A549 (cell line): ENCODE results near the gene SLC11A2. TPM values are rescaled to one million over a fixed set of nuclear protein-coding genes. Genes with fewer than 3 reads are reported as not detected.

Experiments
- ATAC-seq, 2 experiments: fragments of 200-7000 bp in 1 of 2; fragments of >200 bp in 1 of 2; cut with Nextera tagmentation in 1 of 2; cut with Tn5 transposase in 1 of 2; 3 replicates each; pipeline versions ENCODE4 v1.8.0 to v1.9.1; 2018 to 2020; ENCODE audit warnings: mild to moderate bottlenecking in 1 of 2, moderate library complexity in 1 of 2
- CTCF ChIA-PET: fragments of 300-600 bp; sonication (Branson Sonifier 250); formaldehyde crosslinking; extraction: SDS; loops from one replicate; lab custom pipeline; 2021; ENCODE audit warnings: antibody characterized with exemption, inconsistent platforms; lab: Yijun Ruan, JAX
- POLR2A ChIA-PET: fragments of 350-600 bp; formaldehyde crosslinking; extraction: SDS; loops from one replicate; lab custom pipeline; 2021; ENCODE audit warnings: antibody characterized with exemption, inconsistent platforms; lab: Yijun Ruan, JAX
- DNase-seq, 2 experiments: peaks; one replicate each; pipeline versions ENCODE4 v3.0.0 to v3.0.0-alpha.2; 2011 to 2016; ENCODE audit warnings: low read depth in 1 of 2, low spot score in 1 of 2
- FAIRE-seq: peaks from 2 replicates; lab custom pipeline; 2011; peaks lifted over from hg19 to GRCh38; lab: Jason Lieb, UNC
- H3K27ac ChIP-seq, 2 experiments: fragments of >200 bp; sonication (Bioruptor Twin); formaldehyde crosslinking; 3 replicates each; pipeline ENCODE4 v1.5.1; 2016 to 2017
- H3K4me1 ChIP-seq: fragments of >200 bp; sonication (Bioruptor Twin); formaldehyde crosslinking; 3 replicates; pipeline ENCODE4 v1.6.1; 2016
- H3K4me2 ChIP-seq: fragments of >200 bp; sonication (Bioruptor Twin); formaldehyde crosslinking; 3 replicates; pipeline ENCODE4 v1.6.1; 2016
- H3K4me3 ChIP-seq: fragments of >200 bp; sonication (Bioruptor Twin); formaldehyde crosslinking; 3 replicates; pipeline ENCODE4 v1.5.1; 2016
- H3K9me3 ChIP-seq: fragments of >200 bp; sonication (Bioruptor Twin); formaldehyde crosslinking; 3 replicates; pipeline ENCODE4 v1.6.1; 2016
- CHD2 ChIP-seq: fragments of 150-350 bp; IDR thresholded peaks from 2 replicates; pipeline ENCODE4 v1.6.1; 2014; ENCODE audit warnings: low read length; ENCODE audit not compliant: partially characterized antibody
- CHD4 ChIP-seq: fragments of 200-600 bp; sonication (generic); IDR thresholded peaks from 2 replicates; pipeline ENCODE4 v1.6.1; 2016; ENCODE audit warnings: antibody characterized with exemption, mild to moderate bottlenecking, borderline replicate concordance
- EP300 ChIP-seq, 2 experiments: fragments of >200 bp; sonication (Bioruptor Twin); formaldehyde crosslinking; IDR thresholded peaks; 2 replicates in 1 of 2; 3 replicates in 1 of 2; pipeline ENCODE4 v1.6.1; 2016 to 2017
- FOSB ChIP-seq: fragments of 250-450 bp; sonication (Bioruptor Pico); IDR thresholded peaks from 2 replicates; pipeline ENCODE4 v1.5.0; 2020; ENCODE audit warnings: mild to moderate bottlenecking, moderate library complexity
- GATA3 ChIP-seq: IDR thresholded peaks from 2 replicates; pipeline ENCODE4 v1.6.1; 2012; ENCODE audit warnings: borderline replicate concordance
- HEYL ChIP-seq: fragments of 250-450 bp; sonication (Bioruptor Pico); IDR thresholded peaks from 2 replicates; pipeline ENCODE4 v1.8.0; 2021; ENCODE audit warnings: mild to moderate bottlenecking, moderate library complexity
- HOXA7 ChIP-seq: fragments of 250-450 bp; sonication (Bioruptor Pico); IDR thresholded peaks from 2 replicates; pipeline ENCODE4 v1.5.0; 2020; ENCODE audit warnings: mild to moderate bottlenecking, moderate library complexity
- HOXB5 ChIP-seq: fragments of 250-450 bp; sonication (Bioruptor Pico); IDR thresholded peaks from 2 replicates; pipeline ENCODE4 v1.5.0; 2020; ENCODE audit warnings: mild to moderate bottlenecking, moderate library complexity
- NPAS2 ChIP-seq: fragments of 250-450 bp; sonication (Bioruptor Pico); IDR thresholded peaks from 2 replicates; pipeline ENCODE4 v1.8.0; 2022; ENCODE audit warnings: mild to moderate bottlenecking, moderate library complexity, borderline replicate concordance
- NR3C1 ChIP-seq: fragments of >200 bp; sonication (Bioruptor Twin); formaldehyde crosslinking; IDR thresholded peaks from 3 replicates; pipeline ENCODE4 v1.6.1; 2017
- POLR2AphosphoS2 ChIP-seq: conservative IDR thresholded peaks from 2 replicates; pipeline ENCODE4 v1.6.1; 2012; ENCODE audit warnings: low read length, improper control_type of control experiment, inconsistent platforms
- RCOR1 ChIP-seq: fragments of 150-350 bp; IDR thresholded peaks from 2 replicates; pipeline ENCODE4 v1.6.1; 2014; ENCODE audit warnings: antibody characterized with exemption, low read length, low read depth
- RFX5 ChIP-seq: fragments of 450-650 bp; IDR thresholded peaks from 2 replicates; pipeline ENCODE4 v1.7.1; 2014; ENCODE audit warnings: antibody characterized with exemption, mild to moderate bottlenecking, moderate library complexity
- RNF2 ChIP-seq: fragments of 200-600 bp; sonication (generic); IDR thresholded peaks from 2 replicates; pipeline ENCODE4 v1.6.1; 2016; ENCODE audit warnings: low read depth, mild to moderate bottlenecking, antibody characterized with exemption, moderate library complexity, borderline replicate concordance
- ZC3H11A ChIP-seq: fragments of 450-650 bp; IDR thresholded peaks from 2 replicates; pipeline ENCODE4 v1.6.1; 2014; ENCODE audit warnings: antibody characterized with exemption, mild to moderate bottlenecking
- ZFP36 ChIP-seq: fragments of 450-650 bp; IDR thresholded peaks from 2 replicates; pipeline ENCODE4 v1.6.1; 2014; ENCODE audit warnings: borderline replicate concordance; ENCODE audit not compliant: partially characterized antibody
- ZNF302 ChIP-seq: fragments of 250-450 bp; sonication (Bioruptor Pico); IDR thresholded peaks from 2 replicates; pipeline ENCODE4 v1.9.0; 2021; ENCODE audit warnings: inconsistent platforms, mild to moderate bottlenecking, moderate library complexity
- WGBS: methylation state at CpG from one replicate; pipeline ENCODE4 v1.1.6; 2017; ENCODE audit errors: missing lambda C conversion rate; 5-methylcytosine and 5-hydroxymethylcytosine counted together
- polyA plus RNA-seq, 4 experiments: library from polyadenylated mRNA; depleted of rRNA in 3 of 4; stranded (reverse); fragments of >200 nt; fragmentation: RNase III in 1 of 4; extraction: RNeasy Plus Mini Kit Qiagen cat#74134 plus additional on column Dnase treatment in 1 of 4; gene quantifications; 2 replicates in 3 of 4; 3 replicates in 1 of 4; pipeline ENCODE4 v1.2.3, GENCODE V29; 2011 to 2017
- TF ChIP-seq, protein P1 (sequence below): fragments of 200-600 bp; sonication (generic); IDR thresholded peaks from 2 replicates; pipeline ENCODE4 v1.6.1; 2016; ENCODE audit warnings: antibody characterized with exemption, mild to moderate bottlenecking, moderate library complexity
- TF ChIP-seq, protein P2 (sequence below): fragments of 450-650 bp; IDR thresholded peaks from 2 replicates; pipeline ENCODE4 v1.6.1; 2014; ENCODE audit warnings: antibody characterized with exemption
- TF ChIP-seq, protein P3 (sequence below): IDR thresholded peaks from 2 replicates; pipeline ENCODE4 v1.6.1; 2012
- TF ChIP-seq, protein P4 (sequence below): fragments of 250-450 bp; sonication (Bioruptor Pico); IDR thresholded peaks from 2 replicates; pipeline ENCODE4 v1.5.0; 2020; ENCODE audit warnings: low read depth, mild to moderate bottlenecking, moderate library complexity

The SLC11A2 gene
- polyA plus RNA-seq, 2 of the 4 experiments (the other 2 are of a cell fraction) = 30.8 to 80.7 TPM

DNA sequence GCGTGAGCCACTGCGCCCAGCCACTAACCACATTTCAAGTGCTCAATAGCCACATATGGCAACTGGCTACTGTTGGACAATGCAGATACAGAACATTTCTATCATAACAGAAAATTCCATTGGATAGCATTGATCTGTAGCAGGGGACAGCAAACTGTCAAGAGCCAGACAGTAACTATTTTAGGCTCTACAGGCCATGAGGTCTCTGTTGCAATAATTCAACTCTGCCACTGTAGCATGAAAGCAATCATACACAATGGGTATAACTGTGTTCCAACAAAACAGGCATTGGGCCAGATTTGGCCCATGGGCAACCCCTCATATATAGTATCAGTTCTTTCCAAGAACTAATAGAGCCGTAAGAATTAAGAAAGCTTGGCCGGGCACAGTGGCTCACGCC, 49.2 kb upstream of the SLC11A2 start (continued):
- TF ChIP-seq, protein P1, sequence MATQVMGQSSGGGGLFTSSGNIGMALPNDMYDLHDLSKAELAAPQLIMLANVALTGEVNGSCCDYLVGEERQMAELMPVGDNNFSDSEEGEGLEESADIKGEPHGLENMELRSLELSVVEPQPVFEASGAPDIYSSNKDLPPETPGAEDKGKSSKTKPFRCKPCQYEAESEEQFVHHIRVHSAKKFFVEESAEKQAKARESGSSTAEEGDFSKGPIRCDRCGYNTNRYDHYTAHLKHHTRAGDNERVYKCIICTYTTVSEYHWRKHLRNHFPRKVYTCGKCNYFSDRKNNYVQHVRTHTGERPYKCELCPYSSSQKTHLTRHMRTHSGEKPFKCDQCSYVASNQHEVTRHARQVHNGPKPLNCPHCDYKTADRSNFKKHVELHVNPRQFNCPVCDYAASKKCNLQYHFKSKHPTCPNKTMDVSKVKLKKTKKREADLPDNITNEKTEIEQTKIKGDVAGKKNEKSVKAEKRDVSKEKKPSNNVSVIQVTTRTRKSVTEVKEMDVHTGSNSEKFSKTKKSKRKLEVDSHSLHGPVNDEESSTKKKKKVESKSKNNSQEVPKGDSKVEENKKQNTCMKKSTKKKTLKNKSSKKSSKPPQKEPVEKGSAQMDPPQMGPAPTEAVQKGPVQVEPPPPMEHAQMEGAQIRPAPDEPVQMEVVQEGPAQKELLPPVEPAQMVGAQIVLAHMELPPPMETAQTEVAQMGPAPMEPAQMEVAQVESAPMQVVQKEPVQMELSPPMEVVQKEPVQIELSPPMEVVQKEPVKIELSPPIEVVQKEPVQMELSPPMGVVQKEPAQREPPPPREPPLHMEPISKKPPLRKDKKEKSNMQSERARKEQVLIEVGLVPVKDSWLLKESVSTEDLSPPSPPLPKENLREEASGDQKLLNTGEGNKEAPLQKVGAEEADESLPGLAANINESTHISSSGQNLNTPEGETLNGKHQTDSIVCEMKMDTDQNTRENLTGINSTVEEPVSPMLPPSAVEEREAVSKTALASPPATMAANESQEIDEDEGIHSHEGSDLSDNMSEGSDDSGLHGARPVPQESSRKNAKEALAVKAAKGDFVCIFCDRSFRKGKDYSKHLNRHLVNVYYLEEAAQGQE = no peak
- TF ChIP-seq RNF2 = no peak
- TF ChIP-seq, protein P2, sequence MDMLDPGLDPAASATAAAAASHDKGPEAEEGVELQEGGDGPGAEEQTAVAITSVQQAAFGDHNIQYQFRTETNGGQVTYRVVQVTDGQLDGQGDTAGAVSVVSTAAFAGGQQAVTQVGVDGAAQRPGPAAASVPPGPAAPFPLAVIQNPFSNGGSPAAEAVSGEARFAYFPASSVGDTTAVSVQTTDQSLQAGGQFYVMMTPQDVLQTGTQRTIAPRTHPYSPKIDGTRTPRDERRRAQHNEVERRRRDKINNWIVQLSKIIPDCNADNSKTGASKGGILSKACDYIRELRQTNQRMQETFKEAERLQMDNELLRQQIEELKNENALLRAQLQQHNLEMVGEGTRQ = no peak
- TF ChIP-seq, protein P3, sequence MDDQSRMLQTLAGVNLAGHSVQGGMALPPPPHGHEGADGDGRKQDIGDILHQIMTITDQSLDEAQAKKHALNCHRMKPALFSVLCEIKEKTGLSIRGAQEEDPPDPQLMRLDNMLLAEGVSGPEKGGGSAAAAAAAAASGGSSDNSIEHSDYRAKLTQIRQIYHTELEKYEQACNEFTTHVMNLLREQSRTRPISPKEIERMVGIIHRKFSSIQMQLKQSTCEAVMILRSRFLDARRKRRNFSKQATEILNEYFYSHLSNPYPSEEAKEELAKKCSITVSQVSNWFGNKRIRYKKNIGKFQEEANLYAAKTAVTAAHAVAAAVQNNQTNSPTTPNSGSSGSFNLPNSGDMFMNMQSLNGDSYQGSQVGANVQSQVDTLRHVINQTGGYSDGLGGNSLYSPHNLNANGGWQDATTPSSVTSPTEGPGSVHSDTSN = no peak
- TF ChIP-seq, all 56 proteins: peak for 0

DNA sequence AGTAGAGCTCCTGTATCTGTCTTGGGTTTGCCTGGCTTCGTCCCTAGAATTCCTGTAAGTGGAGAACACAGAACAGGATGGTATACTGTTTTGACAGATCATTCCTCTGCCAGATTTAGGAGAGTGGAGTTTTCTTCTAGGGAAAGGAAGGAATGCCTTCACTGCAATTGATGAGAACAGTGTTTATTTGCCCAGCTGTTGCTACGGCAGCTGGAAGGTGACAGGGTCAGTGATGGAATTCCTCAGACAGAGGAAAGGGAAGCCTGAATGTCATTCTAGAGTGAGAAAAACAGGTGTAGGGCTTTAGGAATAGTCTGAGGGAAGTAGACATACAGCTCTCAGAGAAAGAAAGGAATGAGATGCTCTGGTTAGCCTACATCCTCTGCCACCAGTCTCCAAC, 45.5 kb upstream of the SLC11A2 start:
- no peak overlapping the region for H3K4me3 ChIP-seq
- H3K4me2 ChIP-seq = no peak overlapping the region
- TF ChIP-seq ZC3H11A = no peak
- TF ChIP-seq HOXB5 = no peak
- TF ChIP-seq GATA3 = no peak
- no peak for TF ChIP-seq HOXA7
- TF ChIP-seq ZFP36 = no peak
- TF ChIP-seq CHD4 = no peak
- TF ChIP-seq POLR2AphosphoS2 = no peak
- no peak for TF ChIP-seq RFX5
- no peak for TF ChIP-seq FOSB (CRISPR knock-in tag)
- TF ChIP-seq HEYL (CRISPR knock-in tag) = no peak
- no peak for TF ChIP-seq EP300 (IDR thresholded peaks at IDR 0.05)
- TF ChIP-seq NPAS2 (CRISPR knock-in tag) = no peak
- TF ChIP-seq, protein P4, sequence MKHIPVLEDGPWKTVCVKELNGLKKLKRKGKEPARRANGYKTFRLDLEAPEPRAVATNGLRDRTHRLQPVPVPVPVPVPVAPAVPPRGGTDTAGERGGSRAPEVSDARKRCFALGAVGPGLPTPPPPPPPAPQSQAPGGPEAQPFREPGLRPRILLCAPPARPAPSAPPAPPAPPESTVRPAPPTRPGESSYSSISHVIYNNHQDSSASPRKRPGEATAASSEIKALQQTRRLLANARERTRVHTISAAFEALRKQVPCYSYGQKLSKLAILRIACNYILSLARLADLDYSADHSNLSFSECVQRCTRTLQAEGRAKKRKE (CRISPR knock-in tag) = no peak
- no peak for TF ChIP-seq NR3C1
- no peak for TF ChIP-seq CHD2
- no peak for TF ChIP-seq ZNF302 (CRISPR knock-in tag)
- TF ChIP-seq RCOR1 = no peak
- no peaks in the 10 kb centered on the region for H3K9me3 ChIP-seq
- H3K27ac ChIP-seq = no peak overlapping the region
- CTCF ChIA-PET = interaction anchor here (2.3 kb wide), 1 partner anchor 24 kb away, joined by 8 read pairs; the partner anchor contains the start of gene LETMD1
- POLR2A ChIA-PET = interaction anchor here (0.6 to 1.3 kb wide), 2 partner anchors 12 to 15 kb away, joined by 3 to 4 read pairs; no protein-coding TSS in a partner anchor
- H3K4me1 ChIP-seq = no peaks in the 10 kb centered on the region; the same call in 2 of the 3 replicates
- no peak for ATAC-seq
- no peak for DNase-seq
- no peak for FAIRE-seq
- 89% methylated on average over 2 of the region's 2 CpGs for WGBS
